ENCODE data around the gene BNC2.

DNA sequence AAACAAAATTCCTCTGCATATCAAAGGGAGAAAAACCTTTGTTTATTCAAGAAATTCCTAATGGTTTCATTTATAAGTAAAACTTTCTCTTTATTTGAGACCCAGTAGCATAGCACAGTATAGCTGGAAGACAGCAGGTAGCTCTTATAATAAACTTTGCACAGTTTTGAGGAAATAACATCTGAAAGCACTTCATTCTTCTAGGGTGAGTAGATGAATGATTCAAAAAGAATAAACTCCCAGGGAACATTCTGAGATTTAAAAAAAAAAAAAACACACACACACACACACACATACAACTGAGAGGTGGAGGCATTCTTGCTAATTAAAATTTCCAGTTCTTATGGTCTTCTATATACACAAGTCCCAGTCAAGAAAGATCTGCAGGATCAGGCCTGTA lies 197.3 kb downstream of the BNC2 start:
- TF ChIP-seq, protein P1, sequence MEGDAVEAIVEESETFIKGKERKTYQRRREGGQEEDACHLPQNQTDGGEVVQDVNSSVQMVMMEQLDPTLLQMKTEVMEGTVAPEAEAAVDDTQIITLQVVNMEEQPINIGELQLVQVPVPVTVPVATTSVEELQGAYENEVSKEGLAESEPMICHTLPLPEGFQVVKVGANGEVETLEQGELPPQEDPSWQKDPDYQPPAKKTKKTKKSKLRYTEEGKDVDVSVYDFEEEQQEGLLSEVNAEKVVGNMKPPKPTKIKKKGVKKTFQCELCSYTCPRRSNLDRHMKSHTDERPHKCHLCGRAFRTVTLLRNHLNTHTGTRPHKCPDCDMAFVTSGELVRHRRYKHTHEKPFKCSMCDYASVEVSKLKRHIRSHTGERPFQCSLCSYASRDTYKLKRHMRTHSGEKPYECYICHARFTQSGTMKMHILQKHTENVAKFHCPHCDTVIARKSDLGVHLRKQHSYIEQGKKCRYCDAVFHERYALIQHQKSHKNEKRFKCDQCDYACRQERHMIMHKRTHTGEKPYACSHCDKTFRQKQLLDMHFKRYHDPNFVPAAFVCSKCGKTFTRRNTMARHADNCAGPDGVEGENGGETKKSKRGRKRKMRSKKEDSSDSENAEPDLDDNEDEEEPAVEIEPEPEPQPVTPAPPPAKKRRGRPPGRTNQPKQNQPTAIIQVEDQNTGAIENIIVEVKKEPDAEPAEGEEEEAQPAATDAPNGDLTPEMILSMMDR (IDR thresholded peaks at IDR 0.05) = no peak
- TF ChIP-seq POLR2A (IDR thresholded peaks at IDR 0.05) (no peak), EP300 (IDR thresholded peaks at IDR 0.05) (no peak), POLR2AphosphoS5 (IDR thresholded peaks at IDR 0.05) (no peak)
